SK-N-MC (cell line): ENCODE measurements around the gene CHRNA1.

Experiments used
- EZH2 ChIP-seq: fragments of 200-600 bp; sonication (generic); IDR thresholded peaks from one replicate; pipeline ENCODE4 v1.6.1; 2017; ENCODE audit warnings: antibody characterized with exemption
- FOXP2 ChIP-seq: optimal IDR thresholded peaks from 2 replicates; pipeline ENCODE3; 2011; ENCODE audit warnings: mild to moderate bottlenecking, moderate library complexity; ENCODE audit not compliant: insufficient read depth; ENCODE audit errors: extremely low read length, control extremely low read depth
- POLR2AphosphoS5 ChIP-seq: IDR thresholded peaks from 2 replicates; pipeline ENCODE4 v1.6.1; 2012; ENCODE audit warnings: mild to moderate bottlenecking, low read depth, low read length, borderline replicate concordance

- TF ChIP-seq EZH2 (no peak), POLR2AphosphoS5 (no peak), FOXP2 (no peak)
Observed at GRCh38 chr2:174752403-174753037, 11.8 kb downstream of the CHRNA1 start.
